PFSK-1 (cell line): ENCODE measurements around the gene GALNT18.

Experiments
- REST ChIP-seq, 2 experiments: IDR thresholded peaks; 2 replicates each; pipeline versions ENCODE4 v1.6.1 to v1.8.0; 2011 to 2012; ENCODE audit warnings: low read depth in 2 of 2, low read length in 2 of 2, control low read depth in 1 of 2, inconsistent platforms in 1 of 2, mild to moderate bottlenecking in 1 of 2, moderate library complexity in 1 of 2; ENCODE audit not compliant: insufficient read depth in 1 of 2
- SIN3A ChIP-seq: IDR thresholded peaks from 2 replicates; pipeline ENCODE4 v1.6.1; 2012; ENCODE audit warnings: mild to moderate bottlenecking, low read length, moderate library complexity, borderline replicate concordance; ENCODE audit not compliant: insufficient read depth
- TAF1 ChIP-seq: IDR thresholded peaks from 2 replicates; pipeline ENCODE4 v1.6.1; 2012; ENCODE audit warnings: low read length, control low read depth, borderline replicate concordance; ENCODE audit not compliant: insufficient read depth

- TF ChIP-seq SIN3A, result no peak
- no peak for TF ChIP-seq REST (IDR thresholded peaks at IDR 0.05; ENCODE audit: insufficient read depth in 1 of 2, low read depth in 2 of 2, low read length in 2 of 2)
- no peak for TF ChIP-seq TAF1
Measured at GRCh38 chr11:11451501-11452005, 170.3 kb downstream of the GALNT18 start.
